DOHH2 (cell line): ENCODE results near the gene HSH2D.

Experiments
- H3F3A ChIP-seq: fragments of 200-600 bp; sonication (generic), shearing (Covaris generic); 2 replicates; pipeline ENCODE4 v1.6.0; 2016; ENCODE audit warnings: antibody characterized with exemption, mild to moderate bottlenecking; ENCODE audit not compliant: control insufficient read depth, insufficient read depth
- H3K27ac ChIP-seq: fragments of 200-600 bp; sonication (generic); 2 replicates; pipeline ENCODE4 v1.5.1; 2014; ENCODE audit warnings: low read depth, mild to moderate bottlenecking, low read length, moderate library complexity
- H3K27me3 ChIP-seq: fragments of 200-600 bp; sonication (generic); 2 replicates; pipeline ENCODE4 v1.6.1; 2014; ENCODE audit warnings: mild to moderate bottlenecking, low read length, mixed read lengths; ENCODE audit not compliant: control insufficient read depth
- H3K36me3 ChIP-seq: fragments of 200-600 bp; sonication (generic); 2 replicates; pipeline ENCODE4 v1.6.1; 2014; ENCODE audit warnings: mild to moderate bottlenecking, low read length, moderate library complexity, mixed read lengths; ENCODE audit not compliant: control insufficient read depth
- H3K4me1 ChIP-seq: fragments of 200-600 bp; sonication (generic); 2 replicates; pipeline ENCODE4 v1.6.1; 2014; ENCODE audit warnings: mild to moderate bottlenecking, low read length, mixed read lengths; ENCODE audit not compliant: control insufficient read depth
- H3K4me2 ChIP-seq: fragments of 200-600 bp; sonication (generic); 2 replicates; pipeline ENCODE4 v1.6.0; 2014; ENCODE audit warnings: mild to moderate bottlenecking, low read length, moderate library complexity
- H3K4me3 ChIP-seq: fragments of 200-600 bp; sonication (generic); 2 replicates; pipeline ENCODE4 v1.5.1; 2014; ENCODE audit warnings: mild to moderate bottlenecking, low read length, mixed read lengths
- H3K79me2 ChIP-seq: fragments of 200-600 bp; sonication (generic); 2 replicates; pipeline ENCODE4 v1.6.1; 2014; ENCODE audit warnings: mild to moderate bottlenecking, low read length, mixed read lengths; ENCODE audit not compliant: control insufficient read depth
- H3K9me2 ChIP-seq: fragments of 200-600 bp; sonication (generic); replicated peaks from 2 replicates; pipeline ENCODE4 v1.6.1; 2014; ENCODE audit warnings: mild to moderate bottlenecking, low read length, mixed read lengths; ENCODE audit not compliant: control insufficient read depth
- H3K9me3 ChIP-seq: fragments of 200-600 bp; sonication (generic); 2 replicates; pipeline ENCODE4 v1.6.1; 2014; ENCODE audit warnings: antibody characterized with exemption, low read length, mixed read lengths; ENCODE audit not compliant: control insufficient read depth, insufficient read depth
- H4K20me1 ChIP-seq: fragments of 200-600 bp; sonication (generic); 2 replicates; pipeline ENCODE4 v1.6.0; 2014; ENCODE audit warnings: low read depth, mild to moderate bottlenecking, antibody characterized with exemption, low read length, moderate library complexity; ENCODE audit not compliant: control insufficient read depth, insufficient read depth
- EZH2phosphoT487 ChIP-seq: fragments of 200-600 bp; sonication (generic); IDR thresholded peaks from 2 replicates; pipeline ENCODE4 v1.6.1; 2017; ENCODE audit warnings: borderline replicate concordance, mild to moderate bottlenecking, antibody characterized with exemption, low read length, moderate library complexity, mixed read lengths
- TF ChIP-seq, protein P1 (sequence below): fragments of 200-600 bp; sonication (generic); IDR thresholded peaks from one replicate; pipeline ENCODE4 v1.5.1; 2014; ENCODE audit warnings: antibody characterized with exemption, mild to moderate bottlenecking, low read depth, low read length; ENCODE audit not compliant: poor library complexity, severe bottlenecking

HSH2D gene

DNA sequence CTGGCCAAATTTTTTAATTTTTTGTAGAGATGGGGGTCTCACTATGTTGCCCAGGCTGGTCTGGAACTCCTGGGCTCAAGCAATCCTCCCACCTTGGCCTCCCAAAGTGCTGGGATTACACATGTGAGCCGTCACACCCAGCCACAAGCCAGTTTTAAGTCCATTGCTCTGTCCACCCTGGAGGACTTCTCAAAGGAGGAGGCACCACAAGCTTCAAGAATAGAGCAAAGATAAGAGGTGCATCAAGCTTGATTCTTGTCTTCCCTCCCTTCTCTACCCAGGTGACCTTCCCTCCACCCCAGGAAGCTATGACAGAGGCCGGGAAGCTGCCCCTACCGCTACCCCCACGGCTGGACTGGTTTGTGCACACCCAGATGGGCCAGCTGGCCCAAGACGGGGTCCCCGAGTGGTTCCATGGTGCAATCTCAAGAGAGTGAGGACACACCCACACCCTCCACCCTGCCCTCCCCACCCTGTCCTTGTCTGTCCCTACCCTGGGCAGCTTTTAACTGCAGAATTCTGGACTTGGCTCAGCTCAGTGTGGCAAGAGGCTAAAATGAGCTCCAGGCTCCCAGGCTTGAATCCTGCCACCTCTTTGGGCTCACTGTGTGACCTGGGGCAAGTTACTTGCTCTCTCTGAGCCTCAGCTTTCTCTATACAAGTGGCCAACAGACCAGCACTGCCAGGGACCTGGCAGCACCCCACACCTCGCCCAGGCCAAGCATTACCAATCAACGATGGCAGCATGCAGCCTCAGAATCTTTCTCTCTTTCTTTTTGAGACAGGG is 5.2 kb downstream of the HSH2D start:
- Histone ChIP-seq H3K4me1 (peaks cover 71% of the 10 kb centered on the region), H3F3A (peaks cover 19% of the 10 kb centered on the region), H3K79me2 (peaks cover 82% of the 10 kb centered on the region), H3K9me2 (no peaks in the 10 kb centered on the region), H3K4me3 (peak overlapping the region; percentile 37), H3K4me2 (peak overlapping the region; percentile 93), H3K27ac (peak overlapping the region; percentile 93), H3K9me3 (peaks cover 3% of the 10 kb centered on the region; the same call in 1 of the 2 replicates), H4K20me1 (peaks cover 13% of the 10 kb centered on the region), H3K36me3 (peaks cover 83% of the 10 kb centered on the region), H3K27me3 (no peaks in the 10 kb centered on the region)
- TF ChIP-seq, protein P1, sequence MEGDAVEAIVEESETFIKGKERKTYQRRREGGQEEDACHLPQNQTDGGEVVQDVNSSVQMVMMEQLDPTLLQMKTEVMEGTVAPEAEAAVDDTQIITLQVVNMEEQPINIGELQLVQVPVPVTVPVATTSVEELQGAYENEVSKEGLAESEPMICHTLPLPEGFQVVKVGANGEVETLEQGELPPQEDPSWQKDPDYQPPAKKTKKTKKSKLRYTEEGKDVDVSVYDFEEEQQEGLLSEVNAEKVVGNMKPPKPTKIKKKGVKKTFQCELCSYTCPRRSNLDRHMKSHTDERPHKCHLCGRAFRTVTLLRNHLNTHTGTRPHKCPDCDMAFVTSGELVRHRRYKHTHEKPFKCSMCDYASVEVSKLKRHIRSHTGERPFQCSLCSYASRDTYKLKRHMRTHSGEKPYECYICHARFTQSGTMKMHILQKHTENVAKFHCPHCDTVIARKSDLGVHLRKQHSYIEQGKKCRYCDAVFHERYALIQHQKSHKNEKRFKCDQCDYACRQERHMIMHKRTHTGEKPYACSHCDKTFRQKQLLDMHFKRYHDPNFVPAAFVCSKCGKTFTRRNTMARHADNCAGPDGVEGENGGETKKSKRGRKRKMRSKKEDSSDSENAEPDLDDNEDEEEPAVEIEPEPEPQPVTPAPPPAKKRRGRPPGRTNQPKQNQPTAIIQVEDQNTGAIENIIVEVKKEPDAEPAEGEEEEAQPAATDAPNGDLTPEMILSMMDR, result no peak
- TF ChIP-seq EZH2phosphoT487, result no peak

DNA sequence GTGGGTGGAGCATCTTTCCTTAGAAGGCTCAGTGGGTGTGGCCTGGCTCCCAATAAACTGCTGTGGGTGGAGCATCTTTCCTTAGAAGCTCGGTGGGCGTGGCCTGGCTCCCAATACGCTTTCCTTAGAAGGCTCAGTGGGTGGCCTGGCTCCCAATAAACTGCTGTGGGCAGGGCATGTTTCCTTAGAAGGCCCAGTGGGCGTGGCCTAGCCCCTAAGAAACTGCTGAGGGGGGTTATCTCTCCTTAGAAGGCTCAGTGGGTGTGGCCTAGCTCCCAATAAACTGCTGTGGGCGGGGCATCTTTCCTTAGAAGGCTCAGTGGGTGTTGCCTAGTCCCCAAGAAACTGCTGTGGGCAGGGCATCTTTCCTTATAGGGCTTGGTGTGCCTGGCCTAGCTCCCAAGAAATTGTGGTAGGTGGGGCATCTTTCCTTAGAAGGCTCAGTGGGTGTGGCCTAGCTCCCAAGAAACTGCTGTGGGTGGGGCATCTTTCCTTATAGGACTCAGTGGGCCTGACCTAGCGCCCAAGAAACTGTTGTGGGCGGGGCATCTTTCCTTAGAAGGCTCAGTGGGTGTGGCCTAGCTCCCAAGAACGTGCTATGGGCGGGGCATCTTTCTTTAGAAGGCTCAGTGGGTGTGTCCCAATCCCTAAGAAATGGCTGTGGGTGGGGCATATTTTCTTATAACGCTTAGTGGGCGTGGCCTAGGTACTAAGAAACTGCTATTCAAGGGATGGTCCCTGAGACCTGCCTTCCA is 10.3 kb downstream of the HSH2D start:
- Histone ChIP-seq H3K9me3 (peaks cover 3% of the 10 kb centered on the region; the same call in 1 of the 2 replicates), H3K36me3 (peaks cover 91% of the 10 kb centered on the region), H4K20me1 (peaks cover 25% of the 10 kb centered on the region), H3K4me2 (no peak overlapping the region; the same call in 1 of the 2 replicates), H3K27me3 (no peaks in the 10 kb centered on the region), H3K4me3 (no peak overlapping the region), H3F3A (peaks cover 26% of the 10 kb centered on the region), H3K9me2 (no peaks in the 10 kb centered on the region), H3K27ac (no peak overlapping the region), H3K79me2 (peaks cover 32% of the 10 kb centered on the region), H3K4me1 (peaks cover 60% of the 10 kb centered on the region)
- TF ChIP-seq EZH2phosphoT487, result no peak
- TF ChIP-seq, protein P1, result no peak

DNA sequence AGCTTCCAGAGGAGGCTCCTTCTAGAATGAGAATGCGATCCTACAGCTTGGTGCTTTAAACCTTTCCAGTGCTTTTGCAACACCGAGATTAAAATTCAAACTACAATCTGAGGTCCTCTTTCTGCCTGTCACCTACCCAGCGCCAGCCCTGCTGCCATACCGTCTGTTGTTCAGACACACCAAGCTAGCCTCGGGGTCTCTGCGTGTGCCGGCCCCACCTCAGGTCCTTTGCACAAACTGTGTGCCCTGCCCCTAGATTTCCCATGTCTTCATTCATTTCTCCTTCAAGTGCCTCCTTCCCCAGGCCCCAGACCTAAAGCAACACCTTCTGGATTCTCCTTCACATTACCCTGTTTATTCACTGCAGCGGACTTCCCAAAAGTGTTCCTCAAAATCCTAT is 11.1 kb downstream of the HSH2D start:
- Histone ChIP-seq H3K9me2 (no peaks in the 10 kb centered on the region), H3K27me3 (no peaks in the 10 kb centered on the region), H3K4me1 (peaks cover 52% of the 10 kb centered on the region), H3K36me3 (peaks cover 83% of the 10 kb centered on the region), H3K4me2 (peak overlapping the region; percentile 32), H4K20me1 (peaks cover 25% of the 10 kb centered on the region), H3K9me3 (peaks cover 3% of the 10 kb centered on the region; the same call in 1 of the 2 replicates), H3K27ac (0 out of 2 replicates have a peak overlapping the region, but pooled peaks have one; percentile 26), H3F3A (peaks cover 23% of the 10 kb centered on the region), H3K79me2 (peaks cover 24% of the 10 kb centered on the region), H3K4me3 (no peak overlapping the region)
- no peak for TF ChIP-seq EZH2phosphoT487
- TF ChIP-seq, protein P1, result no peak
